Right lobe of liver (tissue), 4 donors: Measurements from ENCODE around the gene KCNJ5.

Experiments
- POLR2A ChIP-seq: fragments of 450-650 bp; IDR thresholded peaks from one replicate; pipeline ENCODE4 v1.6.1; 2017; ENCODE audit warnings: antibody characterized with exemption, mild to moderate bottlenecking
- TF ChIP-seq, protein P1 (sequence below), 4 donors: fragments of 200-600 bp in 3 of 4; fragments of 450-650 bp in 1 of 4; IDR thresholded peaks; one replicate each; pipeline versions ENCODE4 v1.5.1 to v1.8.0; 2016 to 2022; ENCODE audit warnings: antibody characterized with exemption in 4 of 4, mild to moderate bottlenecking in 2 of 4
- donor health status: DM: no; HTN: no; CAD: no.
- donor health status: DM: no; HTN: no; CAD: no.
- donor health status: DM: no; HTN: yes; CAD: no.

GRCh38 chr11:128965485-128965884, 74.3 kb downstream of the KCNJ5 start:
- TF ChIP-seq, protein P1, sequence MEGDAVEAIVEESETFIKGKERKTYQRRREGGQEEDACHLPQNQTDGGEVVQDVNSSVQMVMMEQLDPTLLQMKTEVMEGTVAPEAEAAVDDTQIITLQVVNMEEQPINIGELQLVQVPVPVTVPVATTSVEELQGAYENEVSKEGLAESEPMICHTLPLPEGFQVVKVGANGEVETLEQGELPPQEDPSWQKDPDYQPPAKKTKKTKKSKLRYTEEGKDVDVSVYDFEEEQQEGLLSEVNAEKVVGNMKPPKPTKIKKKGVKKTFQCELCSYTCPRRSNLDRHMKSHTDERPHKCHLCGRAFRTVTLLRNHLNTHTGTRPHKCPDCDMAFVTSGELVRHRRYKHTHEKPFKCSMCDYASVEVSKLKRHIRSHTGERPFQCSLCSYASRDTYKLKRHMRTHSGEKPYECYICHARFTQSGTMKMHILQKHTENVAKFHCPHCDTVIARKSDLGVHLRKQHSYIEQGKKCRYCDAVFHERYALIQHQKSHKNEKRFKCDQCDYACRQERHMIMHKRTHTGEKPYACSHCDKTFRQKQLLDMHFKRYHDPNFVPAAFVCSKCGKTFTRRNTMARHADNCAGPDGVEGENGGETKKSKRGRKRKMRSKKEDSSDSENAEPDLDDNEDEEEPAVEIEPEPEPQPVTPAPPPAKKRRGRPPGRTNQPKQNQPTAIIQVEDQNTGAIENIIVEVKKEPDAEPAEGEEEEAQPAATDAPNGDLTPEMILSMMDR (IDR thresholded peaks at IDR 0.05) = no peak
- no peak for TF ChIP-seq POLR2A
